ENCODE measurements around the gene NEU2. TPM values are rescaled to one million over a fixed set of nuclear protein-coding genes. Genes with fewer than 3 reads are reported as not detected.
A peak's percentile ranks its signal among the peaks of the same experiment; 100 is the strongest.

NEU2 gene
- total RNA-seq, 4 donors from 2014 or later = not detected

- intact Hi-C loops (cut with DNase I; ENCODE audit: low total_unique reads) = no loop called here
- Histone ChIP-seq H3K4me1 (no peaks in the 10 kb centered on the region), H3K36me3 (no peaks in the 10 kb centered on the region), H3K27ac (peak overlapping the region; percentile 52 to 67), H3K9me3 (no peaks in the 10 kb centered on the region), H3K27me3 (no peaks in the 10 kb centered on the region), H3K4me3 (no peak overlapping the region)
- TF ChIP-seq POLR2A (IDR thresholded peaks at IDR 0.05) = no peak
- TF ChIP-seq, protein P1, sequence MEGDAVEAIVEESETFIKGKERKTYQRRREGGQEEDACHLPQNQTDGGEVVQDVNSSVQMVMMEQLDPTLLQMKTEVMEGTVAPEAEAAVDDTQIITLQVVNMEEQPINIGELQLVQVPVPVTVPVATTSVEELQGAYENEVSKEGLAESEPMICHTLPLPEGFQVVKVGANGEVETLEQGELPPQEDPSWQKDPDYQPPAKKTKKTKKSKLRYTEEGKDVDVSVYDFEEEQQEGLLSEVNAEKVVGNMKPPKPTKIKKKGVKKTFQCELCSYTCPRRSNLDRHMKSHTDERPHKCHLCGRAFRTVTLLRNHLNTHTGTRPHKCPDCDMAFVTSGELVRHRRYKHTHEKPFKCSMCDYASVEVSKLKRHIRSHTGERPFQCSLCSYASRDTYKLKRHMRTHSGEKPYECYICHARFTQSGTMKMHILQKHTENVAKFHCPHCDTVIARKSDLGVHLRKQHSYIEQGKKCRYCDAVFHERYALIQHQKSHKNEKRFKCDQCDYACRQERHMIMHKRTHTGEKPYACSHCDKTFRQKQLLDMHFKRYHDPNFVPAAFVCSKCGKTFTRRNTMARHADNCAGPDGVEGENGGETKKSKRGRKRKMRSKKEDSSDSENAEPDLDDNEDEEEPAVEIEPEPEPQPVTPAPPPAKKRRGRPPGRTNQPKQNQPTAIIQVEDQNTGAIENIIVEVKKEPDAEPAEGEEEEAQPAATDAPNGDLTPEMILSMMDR (IDR thresholded peaks at IDR 0.05) = no peak
- no peak for DNase-seq
Observed at GRCh38 chr2:233083782-233084181, 51.3 kb downstream of the NEU2 start.

- H3K4me1 ChIP-seq = no peaks in the 10 kb centered on the region
Observed at GRCh38 chr2:233084488-233084887, 52.0 kb downstream of the NEU2 start.

More at GRCh38 chr2:233084488-233084887, 52.0 kb downstream of the NEU2 start:
- Histone ChIP-seq H3K9me3 (no peaks in the 10 kb centered on the region), H3K27ac (peak overlapping the region; percentile 52 to 67), H3K27me3 (no peaks in the 10 kb centered on the region), H3K4me3 (no peak overlapping the region), H3K36me3 (no peaks in the 10 kb centered on the region)
- no peak for TF ChIP-seq POLR2A (IDR thresholded peaks at IDR 0.05)
- TF ChIP-seq, protein P1 (IDR thresholded peaks at IDR 0.05) = no peak
- peak in 1 of 2 donors; percentile 55 for DNase-seq
- intact Hi-C loops (cut with DNase I; ENCODE audit: low total_unique reads) = no loop called here

Other genes with a start within 250 kb of the NEU2 start
- 1 to 10 TPM in 1 of 4 donors, under 1 TPM in 1, not detected in 2; 0.35 to 2.0 TPM for gene SNORC, start 162.4 kb upstream of the NEU2 start, total RNA-seq
- 10 to 100 TPM in 1 of 4 donors, 1 to 10 TPM in 2, under 1 TPM in 1; 0.29 to 18.4 (median 5.2) TPM for gene NGEF, start 19.4 kb upstream of the NEU2 start, total RNA-seq
- gene INPP5D, start 27.7 kb downstream of the NEU2 start, total RNA-seq = 10 to 100 TPM; 14.2 to 37.9 (median 22.3) TPM
- 10 to 100 TPM; 26.2 to 42.9 (median 31.9) TPM for gene ATG16L1, start 219.0 kb downstream of the NEU2 start, total RNA-seq

Measured in uterus (tissue), 4 donors.